H9 (cell line): ENCODE measurements around the gene RASA2. TPM values are rescaled to one million over a fixed set of nuclear protein-coding genes. Genes with fewer than 3 reads are reported as not detected.
"Not testable (repeated sequence)": the region's sequence is repeated elsewhere in the genome, so short reads cannot be mapped to it uniquely, and the experiment has no call there.

Source experiments
- DNase-seq: peaks from one replicate; pipeline ENCODE4 v3.0.0-alpha.2; 2017
- H2AFZ ChIP-seq: one replicate; pipeline ENCODE4 v1.6.1; 2013; ENCODE audit warnings: mild to moderate bottlenecking, low read length, control low read depth, moderate library complexity
- H2AK5ac ChIP-seq: 2 replicates; pipeline ENCODE4 v1.6.1; 2013; ENCODE audit warnings: low read length, control low read depth, mixed read lengths; ENCODE audit not compliant: insufficient read length
- H2BK120ac ChIP-seq: one replicate; pipeline ENCODE4 v1.6.1; 2013; ENCODE audit warnings: low read depth, mild to moderate bottlenecking, low read length, control low read depth, inconsistent platforms; ENCODE audit not compliant: poor library complexity, severe bottlenecking
- H2BK12ac ChIP-seq: 2 replicates; pipeline ENCODE4 v1.6.1; 2013; ENCODE audit warnings: low read length, control low read depth, mixed read lengths, low read depth; ENCODE audit not compliant: insufficient read length
- H2BK15ac ChIP-seq: 2 replicates; pipeline ENCODE4 v1.6.1; 2013; ENCODE audit warnings: low read depth, low read length, control low read depth
- H2BK20ac ChIP-seq: one replicate; pipeline ENCODE4 v1.6.1; 2013; ENCODE audit warnings: low read depth, mild to moderate bottlenecking, low read length, control low read depth, inconsistent platforms; ENCODE audit not compliant: poor library complexity, severe bottlenecking
- H2BK5ac ChIP-seq: 2 replicates; pipeline ENCODE4 v1.6.1; 2013; ENCODE audit warnings: low read length, control low read depth, mixed read lengths; ENCODE audit not compliant: insufficient read length
- H3K14ac ChIP-seq: 2 replicates; pipeline ENCODE4 v1.6.1; 2013; ENCODE audit warnings: low read length, control low read depth; ENCODE audit not compliant: insufficient read depth
- H3K18ac ChIP-seq: 2 replicates; pipeline ENCODE4 v1.6.1; 2013; ENCODE audit warnings: low read depth, mild to moderate bottlenecking, mixed read lengths, low read length, control low read depth; ENCODE audit not compliant: insufficient read length
- H3K23ac ChIP-seq: 2 replicates; pipeline ENCODE4 v1.6.1; 2013; ENCODE audit warnings: low read length, control low read depth, mixed read lengths, low read depth; ENCODE audit not compliant: insufficient read length
- H3K23me2 ChIP-seq: 2 replicates; pipeline ENCODE4 v1.6.1; 2013; ENCODE audit warnings: low read depth, mild to moderate bottlenecking, mixed read lengths, low read length, control low read depth; ENCODE audit not compliant: insufficient read length, poor library complexity, severe bottlenecking
- H3K27ac ChIP-seq: 2 replicates; pipeline ENCODE4 v1.5.1; 2013; ENCODE audit warnings: low read length, control low read depth, mixed read lengths, low read depth; ENCODE audit not compliant: insufficient read length
- H3K27me3 ChIP-seq: 2 replicates; pipeline ENCODE4 v1.6.1; 2013; ENCODE audit warnings: low read length, control low read depth, inconsistent platforms; ENCODE audit not compliant: insufficient read depth
- H3K4ac ChIP-seq: 2 replicates; pipeline ENCODE4 v1.6.1; 2013; ENCODE audit warnings: low read depth, mild to moderate bottlenecking, control low read depth, inconsistent platforms, low read length, moderate library complexity
- H3K4me1 ChIP-seq: 2 replicates; pipeline ENCODE4 v1.6.1; 2013; ENCODE audit warnings: low read length, control low read depth, inconsistent platforms; ENCODE audit not compliant: insufficient read depth
- H3K4me2 ChIP-seq: 2 replicates; pipeline ENCODE4 v1.6.1; 2013; ENCODE audit warnings: low read length, control low read depth, mixed read lengths; ENCODE audit not compliant: insufficient read length, insufficient read depth
- H3K56ac ChIP-seq: 2 replicates; pipeline ENCODE4 v1.6.1; 2013; ENCODE audit warnings: low read depth, mild to moderate bottlenecking, mixed read lengths, low read length, control low read depth; ENCODE audit not compliant: insufficient read length
- H3K79me1 ChIP-seq: 2 replicates; pipeline ENCODE4 v1.6.1; 2013; ENCODE audit warnings: low read depth, mild to moderate bottlenecking, moderate library complexity, low read length, control low read depth, inconsistent platforms; ENCODE audit not compliant: insufficient read depth, poor library complexity, severe bottlenecking
- H3K79me2 ChIP-seq: 2 replicates; pipeline ENCODE4 v1.6.1; 2013; ENCODE audit warnings: low read length, control low read depth, inconsistent platforms; ENCODE audit not compliant: insufficient read depth
- H3K9ac ChIP-seq: 2 replicates; pipeline ENCODE4 v1.6.1; 2013; ENCODE audit warnings: low read length, control low read depth, mixed read lengths; ENCODE audit not compliant: insufficient read length; ENCODE audit errors: extremely low read depth
- H3K9me3 ChIP-seq: one replicate; pipeline ENCODE4 v1.6.1; 2013; ENCODE audit warnings: low read depth, low read length, inconsistent platforms; ENCODE audit not compliant: control insufficient read depth
- H3T11ph ChIP-seq: one replicate; pipeline ENCODE4 v1.6.1; 2013; ENCODE audit warnings: mild to moderate bottlenecking, low read length, control low read depth, inconsistent platforms
- H4K20me1 ChIP-seq: one replicate; pipeline ENCODE4 v1.6.1; 2013; ENCODE audit not compliant: control insufficient read depth, insufficient read length, insufficient read depth
- H4K5ac ChIP-seq: 2 replicates; pipeline ENCODE4 v1.6.1; 2013; ENCODE audit warnings: low read depth, mild to moderate bottlenecking, mixed read lengths, low read length, control low read depth; ENCODE audit not compliant: insufficient read length
- H4K8ac ChIP-seq: replicated peaks from 2 replicates; pipeline ENCODE4 v1.6.1; 2013; ENCODE audit warnings: low read length, control low read depth, mixed read lengths, low read depth; ENCODE audit not compliant: insufficient read length
- H4K91ac ChIP-seq: 2 replicates; pipeline ENCODE4 v1.6.1; 2013; ENCODE audit warnings: low read depth, mild to moderate bottlenecking, moderate library complexity, mixed read lengths, low read length, control low read depth; ENCODE audit not compliant: insufficient read length
- H3K27ac Mint-ChIP-seq, 3 experiments: 2 replicates in 2 of 3; 3 replicates in 1 of 3; pipeline ENCODE4 v1.8.0; 2020 to 2021; ENCODE audit warnings: mixed read lengths in 3 of 3, mild to moderate bottlenecking in 1 of 3, moderate library complexity in 1 of 3
- H3K27me3 Mint-ChIP-seq: 2 replicates; pipeline ENCODE4 v1.8.0; 2021; ENCODE audit warnings: low read depth, mild to moderate bottlenecking, moderate library complexity, mixed read lengths
- H3K36me3 Mint-ChIP-seq, 3 experiments: 2 replicates in 2 of 3; 3 replicates in 1 of 3; pipeline ENCODE4 v1.8.0; 2020 to 2021; ENCODE audit warnings: low read depth in 3 of 3, mixed read lengths in 3 of 3; ENCODE audit not compliant: insufficient read depth in 1 of 3
- H3K4me1 Mint-ChIP-seq, 2 experiments: 2 replicates each; pipeline ENCODE4 v1.8.0; 2020; ENCODE audit warnings: mixed read lengths in 2 of 2
- H3K4me3 Mint-ChIP-seq, 2 experiments: 2 replicates in 1 of 2; 3 replicates in 1 of 2; pipeline ENCODE4 v1.8.0; 2020 to 2021; ENCODE audit warnings: mild to moderate bottlenecking in 2 of 2, mixed read lengths in 2 of 2, moderate library complexity in 1 of 2
- H3K9me3 Mint-ChIP-seq, 2 experiments: 2 replicates in 1 of 2; 3 replicates in 1 of 2; pipeline ENCODE4 v1.8.0; 2020; ENCODE audit warnings: mild to moderate bottlenecking in 2 of 2, mixed read lengths in 2 of 2, moderate library complexity in 1 of 2
- WGBS: extraction: QIAGEN DNeasy Blood & Tissue Kit; methylation state at CpG from one replicate; pipeline ENCODE4 v1.1.7; 2013; ENCODE audit warnings: missing lambda C conversion rate, low lambda C conversion rate, mixed read lengths; ENCODE audit not compliant: insufficient read length; ENCODE audit errors: extremely low coverage; 5-methylcytosine and 5-hydroxymethylcytosine counted together
- total RNA-seq: library from RNA; stranded (reverse); gene quantifications from 2 replicates; pipeline ENCODE4 v1.2.1, GENCODE V29; 2021
- TF ChIP-seq, protein P1 (sequence below): fragments of 200-600 bp; sonication (generic); conservative IDR thresholded peaks from 3 replicates; pipeline ENCODE4 v1.8.0; 2021; ENCODE audit warnings: antibody characterized with exemption, mild to moderate bottlenecking

The RASA2 gene
- total RNA-seq, 1 experiment from 2014 or later, result 24.4 TPM

- Histone ChIP-seq H2BK15ac (no peak overlapping the region), H2BK12ac (no peak overlapping the region), H4K8ac (no peak overlapping the region), H3K4me2 (no peak overlapping the region), H3K9me3 (no peaks in the 10 kb centered on the region), H3T11ph (no peak overlapping the region), H4K5ac (no peak overlapping the region), H3K27me3 (no peaks in the 10 kb centered on the region), H3K4me1 (no peaks in the 10 kb centered on the region), H2BK120ac (no peak overlapping the region), H2AFZ (no peak overlapping the region), H4K20me1 (no peaks in the 10 kb centered on the region), H3K56ac (no peak overlapping the region), H3K9ac (no peak overlapping the region), H3K14ac (no peak overlapping the region), H3K23me2 (no peaks in the 10 kb centered on the region), H2BK5ac (no peak overlapping the region), H3K79me1 (no peaks in the 10 kb centered on the region), H2BK20ac (no peak overlapping the region), H2AK5ac (no peak overlapping the region), H3K4ac (no peak overlapping the region), H3K27ac (no peak overlapping the region), H3K79me2 (no peaks in the 10 kb centered on the region), H3K18ac (no peak overlapping the region), H3K23ac (no peak overlapping the region), H4K91ac (no peak overlapping the region)
- Mint-ChIP-seq H3K27me3 (no peaks in the 10 kb centered on the region), H3K4me1 (no peaks in the 10 kb centered on the region), H3K9me3 (peaks cover 5% of the 10 kb centered on the region in 2 experiments; a peak in 4 of 5 replicates), H3K36me3 (peaks cover 14 to 21% (median 21%) of the 10 kb centered on the region in 3 experiments), H3K27ac (no peak overlapping the region), H3K4me3 (no peak overlapping the region)
- no CpG with 5 or more reads among the region's 1 CpG for WGBS
- TF ChIP-seq, protein P1, sequence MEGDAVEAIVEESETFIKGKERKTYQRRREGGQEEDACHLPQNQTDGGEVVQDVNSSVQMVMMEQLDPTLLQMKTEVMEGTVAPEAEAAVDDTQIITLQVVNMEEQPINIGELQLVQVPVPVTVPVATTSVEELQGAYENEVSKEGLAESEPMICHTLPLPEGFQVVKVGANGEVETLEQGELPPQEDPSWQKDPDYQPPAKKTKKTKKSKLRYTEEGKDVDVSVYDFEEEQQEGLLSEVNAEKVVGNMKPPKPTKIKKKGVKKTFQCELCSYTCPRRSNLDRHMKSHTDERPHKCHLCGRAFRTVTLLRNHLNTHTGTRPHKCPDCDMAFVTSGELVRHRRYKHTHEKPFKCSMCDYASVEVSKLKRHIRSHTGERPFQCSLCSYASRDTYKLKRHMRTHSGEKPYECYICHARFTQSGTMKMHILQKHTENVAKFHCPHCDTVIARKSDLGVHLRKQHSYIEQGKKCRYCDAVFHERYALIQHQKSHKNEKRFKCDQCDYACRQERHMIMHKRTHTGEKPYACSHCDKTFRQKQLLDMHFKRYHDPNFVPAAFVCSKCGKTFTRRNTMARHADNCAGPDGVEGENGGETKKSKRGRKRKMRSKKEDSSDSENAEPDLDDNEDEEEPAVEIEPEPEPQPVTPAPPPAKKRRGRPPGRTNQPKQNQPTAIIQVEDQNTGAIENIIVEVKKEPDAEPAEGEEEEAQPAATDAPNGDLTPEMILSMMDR, result no peak
- DNase-seq, result no peak
Observed at GRCh38 chr3:141532609-141533008, 45.8 kb downstream of the RASA2 start.

GRCh38 chr3:141536017-141536416 is 49.2 kb downstream of the RASA2 start:
- not testable (repeated sequence) for H3K9me3 ChIP-seq, H4K5ac ChIP-seq, H3K79me2 ChIP-seq, H2AFZ ChIP-seq, H3K23ac ChIP-seq, H3K4me1 Mint-ChIP-seq, H3K4me3 Mint-ChIP-seq, H3K56ac ChIP-seq, DNase-seq, H3K9me3 Mint-ChIP-seq, H3K27me3 Mint-ChIP-seq, H3K27ac Mint-ChIP-seq, H2BK120ac ChIP-seq, H3K79me1 ChIP-seq, H4K91ac ChIP-seq, H3K4ac ChIP-seq, H3K14ac ChIP-seq, H3K27me3 ChIP-seq, H2BK5ac ChIP-seq, H4K20me1 ChIP-seq, H3K27ac ChIP-seq, H2BK20ac ChIP-seq, H2AK5ac ChIP-seq, H3K4me1 ChIP-seq, H3T11ph ChIP-seq, H3K9ac ChIP-seq, H3K18ac ChIP-seq, H4K8ac ChIP-seq, H2BK15ac ChIP-seq, H2BK12ac ChIP-seq, H3K4me2 ChIP-seq, H3K23me2 ChIP-seq
- 100% methylated on average over 1 of the region's 6 CpGs for WGBS
- peaks cover 14 to 21% (median 21%) of the 10 kb centered on the region in 3 experiments for H3K36me3 Mint-ChIP-seq
